ENCODE results near the gene TAS2R20. TPM values are rescaled to one million over a fixed set of nuclear protein-coding genes. Genes with fewer than 3 reads are reported as not detected.

Gene TAS2R20
- total and polyA plus RNA-seq, 2 experiments from 2014 or later, result 0.61 to 3.6 TPM

DNA sequence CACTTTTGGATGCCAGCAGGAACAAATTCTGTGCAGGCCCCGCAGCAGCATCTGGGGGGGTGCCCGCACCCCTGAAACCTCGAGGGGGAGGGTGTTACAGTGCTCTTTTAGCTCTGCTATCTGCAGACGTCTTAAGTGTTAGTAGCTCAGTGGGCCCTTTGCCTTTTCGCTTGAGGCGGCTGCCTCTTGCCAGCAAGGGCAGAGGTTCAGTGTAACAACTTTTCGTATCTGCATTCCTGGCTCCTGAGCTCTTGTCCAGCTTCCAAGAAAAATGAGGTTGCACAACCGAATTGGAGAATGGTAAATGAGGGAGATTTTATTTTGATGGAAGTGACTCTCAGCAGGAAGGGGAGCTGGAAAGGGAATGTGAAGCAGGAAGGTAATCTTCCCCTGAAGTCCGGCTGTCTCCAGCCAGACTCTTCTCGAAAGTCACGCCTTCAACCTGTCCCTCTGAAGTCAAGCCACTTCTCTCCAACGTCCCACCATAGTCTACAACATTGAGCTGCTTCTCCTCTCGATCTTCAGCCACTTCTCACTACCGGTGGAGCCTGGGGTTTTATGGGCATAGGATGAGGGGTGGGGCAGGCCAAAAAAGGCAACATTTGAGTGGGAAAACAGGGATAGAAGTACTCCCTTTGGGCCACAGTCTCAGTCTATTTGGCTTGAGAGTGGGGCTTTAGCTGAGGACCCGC is 29.2 kb downstream of the TAS2R20 start:
- TF ChIP-seq CTCF (IDR thresholded peaks at IDR 0.05; ENCODE audit: low read depth, low read length), result no peak
- H3K9me3 ChIP-seq (ENCODE audit: low read depth), result no peaks in the 10 kb centered on the region
- H3K4me3 ChIP-seq, result no peak overlapping the region
- H3K27me3 ChIP-seq, result no peaks in the 10 kb centered on the region
- no peaks in the 10 kb centered on the region for H3K4me1 ChIP-seq (ENCODE audit: low read depth)
- H3K27ac ChIP-seq, result no peak overlapping the region
- H3K36me3 ChIP-seq, result no peaks in the 10 kb centered on the region
- DNase-seq (ENCODE audit: low read depth in 1 of 2, low spot score in 1 of 2), result peak in 1 of 2 donors; percentile 90

DNA sequence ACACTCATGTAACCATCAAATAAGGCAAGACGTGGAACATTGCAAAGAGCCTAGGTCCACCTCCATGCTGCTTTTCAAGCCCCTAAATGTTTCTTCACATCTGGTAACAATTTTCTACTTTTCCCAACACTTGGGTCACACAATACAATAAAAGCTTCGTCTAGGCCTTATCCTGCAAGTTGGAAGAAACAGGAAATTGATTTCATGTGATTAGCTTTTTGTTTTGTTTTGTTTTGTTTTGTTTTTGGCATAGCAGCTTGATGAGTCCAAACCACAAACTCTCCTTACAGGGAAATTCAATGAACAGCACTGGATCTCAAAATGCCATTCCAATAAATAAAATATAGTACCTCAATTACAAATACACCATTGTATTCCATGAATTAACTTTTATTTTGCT is 30.7 kb downstream of the TAS2R20 start:
- Histone ChIP-seq H3K27ac (no peak overlapping the region), H3K27me3 (no peaks in the 10 kb centered on the region), H3K9me3 (ENCODE audit: low read depth) (no peaks in the 10 kb centered on the region), H3K4me3 (no peak overlapping the region), H3K36me3 (no peaks in the 10 kb centered on the region), H3K4me1 (ENCODE audit: low read depth) (no peaks in the 10 kb centered on the region)
- no peak for TF ChIP-seq CTCF (IDR thresholded peaks at IDR 0.05; ENCODE audit: low read depth, low read length)
- peak in 1 of 2 donors; percentile 61 for DNase-seq (ENCODE audit: low read depth in 1 of 2, low spot score in 1 of 2)

GRCh38 chr12:10966314-10966713 is 31.8 kb downstream of the TAS2R20 start:
- H3K27me3 ChIP-seq, result no peaks in the 10 kb centered on the region
- no peaks in the 10 kb centered on the region for H3K4me1 ChIP-seq (ENCODE audit: low read depth)
- no peak overlapping the region for H3K4me3 ChIP-seq
- TF ChIP-seq CTCF (IDR thresholded peaks at IDR 0.05; ENCODE audit: low read depth, low read length), result no peak
- H3K9me3 ChIP-seq (ENCODE audit: low read depth), result no peaks in the 10 kb centered on the region
- no peak for DNase-seq (ENCODE audit: low read depth in 1 of 2, low spot score in 1 of 2)
- no peaks in the 10 kb centered on the region for H3K36me3 ChIP-seq
- no peak overlapping the region for H3K27ac ChIP-seq

DNA sequence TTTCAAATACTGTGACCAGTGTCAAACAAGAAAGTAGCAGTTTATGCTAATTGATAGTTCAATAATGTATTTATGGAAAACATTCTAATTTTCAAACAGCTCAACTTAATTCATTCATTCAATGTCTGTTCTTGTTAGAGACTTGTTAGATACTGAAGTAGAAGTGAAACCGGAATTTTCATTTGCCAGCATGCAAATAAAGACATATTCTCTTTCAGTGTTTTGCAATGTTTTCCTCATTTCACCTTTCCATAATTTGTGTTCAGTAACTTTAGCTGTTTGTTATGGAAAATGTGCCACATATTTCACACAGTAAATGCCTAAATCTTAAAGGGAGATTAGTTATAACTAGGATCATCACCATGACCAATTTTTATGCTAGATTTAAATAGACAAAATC is 32.6 kb downstream of the TAS2R20 start:
- no peaks in the 10 kb centered on the region for H3K27me3 ChIP-seq
- no peak overlapping the region for H3K4me3 ChIP-seq
- no peaks in the 10 kb centered on the region for H3K36me3 ChIP-seq
- no peak for TF ChIP-seq CTCF (IDR thresholded peaks at IDR 0.05; ENCODE audit: low read depth, low read length)
- H3K9me3 ChIP-seq (ENCODE audit: low read depth), result no peaks in the 10 kb centered on the region
- H3K27ac ChIP-seq, result no peak overlapping the region
- no peaks in the 10 kb centered on the region for H3K4me1 ChIP-seq (ENCODE audit: low read depth)
- DNase-seq (ENCODE audit: low read depth in 1 of 2, low spot score in 1 of 2), result no peak

GRCh38 chr12:10960211-10960610 is 37.9 kb downstream of the TAS2R20 start:
- no peak for DNase-seq (ENCODE audit: low read depth in 1 of 2, low spot score in 1 of 2)
- no peaks in the 10 kb centered on the region for H3K36me3 ChIP-seq
- H3K27me3 ChIP-seq, result no peaks in the 10 kb centered on the region
- no peaks in the 10 kb centered on the region for H3K9me3 ChIP-seq (ENCODE audit: low read depth)
- no peak overlapping the region for H3K27ac ChIP-seq
- H3K4me1 ChIP-seq (ENCODE audit: low read depth), result no peaks in the 10 kb centered on the region
- TF ChIP-seq CTCF (IDR thresholded peaks at IDR 0.05; ENCODE audit: low read depth, low read length), result no peak
- no peak overlapping the region for H3K4me3 ChIP-seq

All from cardiac muscle cell (in vitro differentiated cells and primary cell).